CD4-positive, alpha-beta T cell (primary cell): ENCODE measurements around the gene CACNA2D3. TPM values are rescaled to one million over a fixed set of nuclear protein-coding genes. Genes with fewer than 3 reads are reported as not detected.

Source experiments
- ATAC-seq: fragments of 200-7000 bp; cut with Tn5 transposase; one replicate; pipeline ENCODE4 v1.10.0; 2022; ENCODE audit warnings: mild to moderate bottlenecking; ENCODE audit not compliant: poor library complexity
- CTCF ChIA-PET: fragments of 350-600 bp; sonication (Branson Sonifier 250); formaldehyde crosslinking; loops from one replicate; lab custom pipeline; 2021; ENCODE audit warnings: antibody characterized with exemption, inconsistent platforms; lab: Charles Lee
- POLR2A ChIA-PET: fragments of 350-600 bp; sonication (Branson Sonifier 250); formaldehyde crosslinking; loops from one replicate; lab custom pipeline; 2021; ENCODE audit warnings: antibody characterized with exemption, inconsistent platforms; lab: Charles Lee
- DNase-seq, 14 experiments: peaks; one replicate each; pipeline ENCODE4 v3.0.0-alpha.2; 2013 to 2020; ENCODE audit warnings: mixed read lengths in 2 of 14
- H3K27ac ChIP-seq, 2 donors: one replicate each; pipeline versions ENCODE4 v1.5.1 to v1.7.0; 2013; ENCODE audit warnings: low read length in 2 of 2, low read depth in 1 of 2, mild to moderate bottlenecking in 1 of 2
- H3K27me3 ChIP-seq, 2 experiments: 1 replicate in 1 of 2; 2 replicates in 1 of 2; pipeline versions ENCODE4 v1.6.1 to v1.7.0; 2013; ENCODE audit warnings: low read length in 2 of 2, control low read depth in 1 of 2, mild to moderate bottlenecking in 1 of 2, moderate library complexity in 1 of 2; ENCODE audit not compliant: insufficient read depth in 2 of 2, control insufficient read depth in 1 of 2
- H3K36me3 ChIP-seq: one replicate; pipeline ENCODE4 v1.6.1; 2013; ENCODE audit warnings: low read length, control low read depth; ENCODE audit not compliant: insufficient read depth
- H3K4me1 ChIP-seq: one replicate; pipeline ENCODE4 v1.6.1; 2013; ENCODE audit warnings: low read length, control low read depth; ENCODE audit not compliant: insufficient read depth
- H3K4me3 ChIP-seq: one replicate; pipeline ENCODE4 v1.5.1; 2013; ENCODE audit warnings: mild to moderate bottlenecking, low read length, moderate library complexity
- H3K9me3 ChIP-seq, 2 experiments: 1 replicate in 1 of 2; 2 replicates in 1 of 2; pipeline versions ENCODE4 v1.6.1 to v1.7.0; 2013; ENCODE audit warnings: low read length in 2 of 2, mild to moderate bottlenecking in 2 of 2, control low read depth in 1 of 2, moderate library complexity in 1 of 2; ENCODE audit not compliant: control insufficient read depth in 1 of 2, insufficient read depth in 1 of 2
- H3K27ac Mint-ChIP-seq: one replicate; pipeline ENCODE4 v1.8.0; 2020; ENCODE audit warnings: mixed read lengths
- H3K27me3 Mint-ChIP-seq: one replicate; pipeline ENCODE4 v1.8.0; 2021; ENCODE audit warnings: mixed read lengths
- H3K36me3 Mint-ChIP-seq: one replicate; pipeline ENCODE4 v1.8.0; 2021; ENCODE audit warnings: low read depth, mixed read lengths
- H3K4me1 Mint-ChIP-seq: one replicate; pipeline ENCODE4 v1.8.0; 2021; ENCODE audit warnings: low read depth, mixed read lengths
- H3K4me3 Mint-ChIP-seq: one replicate; pipeline ENCODE4 v1.8.0; 2020; ENCODE audit warnings: mild to moderate bottlenecking, mixed read lengths
- H3K9me3 Mint-ChIP-seq: one replicate; pipeline ENCODE4 v1.8.0; 2020; ENCODE audit warnings: mixed read lengths
- intact Hi-C, 2 experiments: fragments of 100-400 bp; cut with DNase I in 1 of 2; cut with micrococcal nuclease in 1 of 2; formaldehyde crosslinking; loops; one replicate each; pipeline versions ENCODE4 v1.15.1 to v1.9.0; 2023 to 2025; cut with DNase I, micrococcal nuclease
- total RNA-seq, 174 experiments: library from RNA in 2 of 174; stranded (reverse) in 2 of 174; gene quantifications; one replicate each; pipeline ENCODE4 v1.2.3 and lab custom pipeline; 2021 to 2026
- TF ChIP-seq, protein P1 (sequence below): fragments of 200-600 bp; IDR thresholded peaks from one replicate; pipeline ENCODE4 v1.8.0; 2022; ENCODE audit warnings: antibody characterized with exemption, mild to moderate bottlenecking

Gene CACNA2D3
- total RNA-seq, 2 experiments from 2014 or later: 0.08 TPM; not detected in 1

DNA sequence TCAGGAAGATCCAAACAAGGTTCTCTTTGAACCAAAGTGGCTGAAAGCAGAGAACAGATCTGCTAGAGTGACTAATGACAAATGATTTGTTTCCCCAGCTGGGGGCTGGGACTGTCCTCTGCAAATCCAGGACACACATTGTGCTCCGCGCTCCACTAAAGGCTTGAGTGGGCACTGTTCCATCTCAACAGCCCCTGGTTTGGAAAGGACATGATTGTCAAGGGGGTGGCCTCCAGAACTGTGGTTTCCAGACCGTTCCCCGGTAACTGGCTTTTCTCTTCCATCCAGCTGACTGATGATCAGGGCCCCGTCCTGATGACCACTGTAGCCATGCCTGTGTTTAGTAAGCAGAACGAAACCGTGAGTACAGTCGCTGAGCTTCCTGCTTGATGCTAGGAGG is 714.5 kb downstream of the CACNA2D3 start:
- no peak for DNase-seq
- intact Hi-C loops: no loop called here
- Histone ChIP-seq H3K4me3 (no peak overlapping the region), H3K27ac (no peak overlapping the region), H3K9me3 (no peaks in the 10 kb centered on the region), H3K27me3 (no peaks in the 10 kb centered on the region), H3K4me1 (no peaks in the 10 kb centered on the region), H3K36me3 (no peaks in the 10 kb centered on the region)
- peaks cover 1% of the 10 kb centered on the region for H3K9me3 Mint-ChIP-seq
- TF ChIP-seq, protein P1, sequence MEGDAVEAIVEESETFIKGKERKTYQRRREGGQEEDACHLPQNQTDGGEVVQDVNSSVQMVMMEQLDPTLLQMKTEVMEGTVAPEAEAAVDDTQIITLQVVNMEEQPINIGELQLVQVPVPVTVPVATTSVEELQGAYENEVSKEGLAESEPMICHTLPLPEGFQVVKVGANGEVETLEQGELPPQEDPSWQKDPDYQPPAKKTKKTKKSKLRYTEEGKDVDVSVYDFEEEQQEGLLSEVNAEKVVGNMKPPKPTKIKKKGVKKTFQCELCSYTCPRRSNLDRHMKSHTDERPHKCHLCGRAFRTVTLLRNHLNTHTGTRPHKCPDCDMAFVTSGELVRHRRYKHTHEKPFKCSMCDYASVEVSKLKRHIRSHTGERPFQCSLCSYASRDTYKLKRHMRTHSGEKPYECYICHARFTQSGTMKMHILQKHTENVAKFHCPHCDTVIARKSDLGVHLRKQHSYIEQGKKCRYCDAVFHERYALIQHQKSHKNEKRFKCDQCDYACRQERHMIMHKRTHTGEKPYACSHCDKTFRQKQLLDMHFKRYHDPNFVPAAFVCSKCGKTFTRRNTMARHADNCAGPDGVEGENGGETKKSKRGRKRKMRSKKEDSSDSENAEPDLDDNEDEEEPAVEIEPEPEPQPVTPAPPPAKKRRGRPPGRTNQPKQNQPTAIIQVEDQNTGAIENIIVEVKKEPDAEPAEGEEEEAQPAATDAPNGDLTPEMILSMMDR: no peak
- ChIA-PET CTCF (no interaction called here), POLR2A (no interaction called here)
- no peak overlapping the region for H3K4me3 Mint-ChIP-seq
- H3K4me1 Mint-ChIP-seq: no peaks in the 10 kb centered on the region
- no peak overlapping the region for H3K27ac Mint-ChIP-seq
- H3K27me3 Mint-ChIP-seq: no peaks in the 10 kb centered on the region
- no peak for ATAC-seq
- no peaks in the 10 kb centered on the region for H3K36me3 Mint-ChIP-seq

DNA sequence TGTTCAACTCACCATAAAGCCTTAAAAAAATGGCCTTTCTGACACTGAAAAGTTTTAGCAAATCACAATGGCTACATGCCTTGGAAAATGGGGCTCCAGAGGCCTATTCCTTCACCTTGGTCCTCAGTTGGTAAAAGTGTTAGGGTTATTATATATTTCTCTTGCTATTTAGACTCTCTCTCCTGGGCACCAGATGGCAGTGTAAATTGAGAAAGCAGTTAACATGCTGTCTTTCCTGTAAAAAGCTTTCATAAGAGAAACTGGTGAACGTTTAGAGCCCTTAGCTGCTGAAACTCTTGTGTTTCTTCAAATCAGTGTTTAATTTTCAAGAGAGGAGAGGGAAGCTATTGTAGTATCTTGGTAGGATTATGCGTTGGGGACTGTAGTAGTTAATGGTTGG is 715.6 kb downstream of the CACNA2D3 start:
- Histone ChIP-seq H3K4me3 (no peak overlapping the region), H3K36me3 (no peaks in the 10 kb centered on the region), H3K9me3 (no peaks in the 10 kb centered on the region), H3K27ac (no peak overlapping the region), H3K4me1 (no peaks in the 10 kb centered on the region), H3K27me3 (no peaks in the 10 kb centered on the region)
- Mint-ChIP-seq H3K4me1 (no peaks in the 10 kb centered on the region), H3K27ac (no peak overlapping the region), H3K36me3 (no peaks in the 10 kb centered on the region), H3K27me3 (no peaks in the 10 kb centered on the region), H3K4me3 (no peak overlapping the region), H3K9me3 (no peaks in the 10 kb centered on the region)
- ChIA-PET POLR2A (no interaction called here), CTCF (no interaction called here)
- ATAC-seq: no peak
- DNase-seq: no peak
- intact Hi-C loops: no loop called here
- TF ChIP-seq, protein P1: no peak

DNA sequence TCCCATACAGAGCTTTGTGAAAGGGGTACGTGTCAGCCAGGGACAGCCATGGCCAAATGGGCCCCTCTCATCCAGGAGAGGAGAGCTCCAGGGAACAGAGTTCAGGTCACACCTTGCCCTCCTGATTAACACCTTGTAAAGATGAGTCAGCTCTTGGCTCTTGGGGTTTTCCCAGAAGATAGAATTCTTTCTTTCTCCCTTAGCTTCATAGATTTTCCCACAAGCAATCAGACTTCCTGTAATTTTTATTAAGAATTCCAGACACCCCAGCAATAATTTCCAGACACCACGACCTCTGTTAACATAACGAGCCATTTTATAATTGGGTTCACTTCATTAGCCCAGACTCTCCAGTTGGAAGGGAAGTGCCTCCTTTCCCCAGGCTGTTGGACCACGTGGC is 719.1 kb downstream of the CACNA2D3 start:
- no peak for DNase-seq
- H3K4me1 Mint-ChIP-seq: no peaks in the 10 kb centered on the region
- POLR2A ChIA-PET: no interaction called here
- no peaks in the 10 kb centered on the region for H3K36me3 ChIP-seq
- no peaks in the 10 kb centered on the region for H3K27me3 Mint-ChIP-seq
- H3K27me3 ChIP-seq: no peaks in the 10 kb centered on the region
- H3K27ac Mint-ChIP-seq: no peak overlapping the region
- H3K9me3 ChIP-seq: no peaks in the 10 kb centered on the region
- CTCF ChIA-PET: no interaction called here
- H3K36me3 Mint-ChIP-seq: no peaks in the 10 kb centered on the region
- H3K4me1 ChIP-seq: no peaks in the 10 kb centered on the region
- H3K27ac ChIP-seq: no peak overlapping the region
- H3K4me3 Mint-ChIP-seq: no peak overlapping the region
- no peak overlapping the region for H3K4me3 ChIP-seq
- no peak for ATAC-seq
- TF ChIP-seq, protein P1: no peak
- intact Hi-C loops: no loop called here
- no peaks in the 10 kb centered on the region for H3K9me3 Mint-ChIP-seq
